GM12874 (cell line): ENCODE measurements around the gene B3GAT2.

Source experiments
- TF ChIP-seq, protein P1 (sequence below): IDR thresholded peaks from 2 replicates; pipeline ENCODE4 v1.5.1; 2011; ENCODE audit warnings: low read depth, mild to moderate bottlenecking, control low read depth, low read length, moderate library complexity; ENCODE audit not compliant: insufficient read depth

The B3GAT2 gene

DNA sequence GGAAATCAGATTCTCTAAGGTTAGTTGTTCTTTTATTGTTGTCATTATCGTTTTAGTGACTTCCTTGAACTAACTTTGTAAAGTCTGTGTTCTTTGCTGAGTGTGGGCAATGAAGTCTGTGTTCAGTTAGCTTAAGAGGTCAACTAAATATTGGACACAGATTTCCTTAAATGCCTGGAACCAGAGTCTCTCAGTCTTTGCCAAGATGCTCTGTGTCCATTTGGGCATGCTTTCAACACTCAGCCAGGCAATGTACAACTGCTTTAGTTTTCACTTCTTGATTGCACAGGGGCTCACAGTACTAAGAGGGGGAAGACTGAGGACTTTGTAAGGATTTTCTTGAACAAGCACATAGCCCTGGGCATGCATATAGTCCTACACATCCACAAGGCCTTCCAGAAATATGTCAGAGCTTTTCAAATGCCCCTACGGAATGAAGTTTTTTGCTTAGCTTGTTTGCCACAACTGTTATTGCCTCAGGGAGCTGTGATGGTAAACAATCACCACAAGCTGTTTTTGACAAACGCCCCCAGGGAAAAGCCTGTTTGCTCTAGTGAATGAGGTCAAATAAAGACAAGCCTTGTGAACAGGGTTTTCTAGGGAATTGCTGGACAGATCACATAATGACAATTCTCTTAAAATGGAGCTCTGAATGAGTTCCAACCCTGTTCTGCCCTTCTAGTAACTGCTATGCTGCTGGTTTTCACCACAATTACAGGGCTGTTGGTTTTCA, 82.5 kb downstream of the B3GAT2 start:
- TF ChIP-seq, protein P1, sequence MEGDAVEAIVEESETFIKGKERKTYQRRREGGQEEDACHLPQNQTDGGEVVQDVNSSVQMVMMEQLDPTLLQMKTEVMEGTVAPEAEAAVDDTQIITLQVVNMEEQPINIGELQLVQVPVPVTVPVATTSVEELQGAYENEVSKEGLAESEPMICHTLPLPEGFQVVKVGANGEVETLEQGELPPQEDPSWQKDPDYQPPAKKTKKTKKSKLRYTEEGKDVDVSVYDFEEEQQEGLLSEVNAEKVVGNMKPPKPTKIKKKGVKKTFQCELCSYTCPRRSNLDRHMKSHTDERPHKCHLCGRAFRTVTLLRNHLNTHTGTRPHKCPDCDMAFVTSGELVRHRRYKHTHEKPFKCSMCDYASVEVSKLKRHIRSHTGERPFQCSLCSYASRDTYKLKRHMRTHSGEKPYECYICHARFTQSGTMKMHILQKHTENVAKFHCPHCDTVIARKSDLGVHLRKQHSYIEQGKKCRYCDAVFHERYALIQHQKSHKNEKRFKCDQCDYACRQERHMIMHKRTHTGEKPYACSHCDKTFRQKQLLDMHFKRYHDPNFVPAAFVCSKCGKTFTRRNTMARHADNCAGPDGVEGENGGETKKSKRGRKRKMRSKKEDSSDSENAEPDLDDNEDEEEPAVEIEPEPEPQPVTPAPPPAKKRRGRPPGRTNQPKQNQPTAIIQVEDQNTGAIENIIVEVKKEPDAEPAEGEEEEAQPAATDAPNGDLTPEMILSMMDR: no peak

DNA sequence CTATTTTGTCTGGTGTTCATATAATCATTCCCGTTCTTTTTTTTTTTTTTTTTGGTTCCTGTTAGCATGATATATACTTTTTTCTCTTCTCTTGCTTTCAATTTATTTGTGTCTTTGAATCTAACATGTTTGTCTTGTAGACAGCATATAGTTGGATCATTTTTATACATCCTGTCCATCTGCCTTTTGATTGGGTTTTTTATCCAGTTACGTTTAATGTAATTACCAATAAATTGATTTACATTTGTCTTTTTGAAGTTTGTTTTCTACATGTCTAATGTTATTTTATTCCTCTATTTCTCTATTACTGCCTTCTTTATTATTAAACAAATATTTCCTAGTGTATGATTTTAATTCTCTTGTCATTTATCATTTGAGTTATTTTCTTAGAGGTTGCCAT, 84.4 kb downstream of the B3GAT2 start:
- TF ChIP-seq, protein P1: no peak

GRCh38 chr6:70864401-70864800, 92.5 kb downstream of the B3GAT2 start:
- TF ChIP-seq, protein P1: no peak

DNA sequence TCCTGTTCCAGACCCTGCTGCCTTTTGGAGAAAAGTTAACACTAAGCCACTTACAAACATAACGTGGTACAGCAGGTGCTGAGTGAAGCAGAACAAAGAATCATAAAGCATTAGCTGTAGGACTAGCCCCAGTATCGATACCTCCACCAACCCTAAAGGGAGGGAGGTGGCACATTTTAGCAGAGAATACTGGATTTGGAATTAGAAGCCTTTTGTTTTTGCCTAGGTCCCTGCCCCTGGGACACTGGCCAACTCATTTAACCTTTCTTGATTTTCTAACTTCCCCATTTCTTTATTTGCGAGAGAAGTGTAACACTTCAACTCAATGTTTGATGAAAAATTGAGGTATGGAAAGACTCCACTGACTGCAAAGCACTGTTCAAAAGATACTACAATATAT, 93.5 kb downstream of the B3GAT2 start:
- TF ChIP-seq, protein P1: no peak

- TF ChIP-seq, protein P1: no peak
Measured at GRCh38 chr6:70860920-70861319, 95.9 kb downstream of the B3GAT2 start.

GRCh38 chr6:70860045-70860444, 96.8 kb downstream of the B3GAT2 start:
- TF ChIP-seq, protein P1: no peak

- TF ChIP-seq, protein P1: no peak
Measured at GRCh38 chr6:70857387-70858077, 99.3 kb downstream of the B3GAT2 start.
